Body of pancreas (tissue), 4 donors: ENCODE measurements around the gene GOSR1. TPM values are rescaled to one million over a fixed set of nuclear protein-coding genes. Genes with fewer than 3 reads are reported as not detected.
"Not testable (repeated sequence)": the region's sequence is repeated elsewhere in the genome, so short reads cannot be mapped to it uniquely, and the experiment has no call there.

Experiments used
- ATAC-seq: fragments of 150-250 bp; one replicate; pipeline ENCODE4 v1.9.1; 2016
- DNase-seq, 4 donors: peaks; one replicate each; pipeline ENCODE4 v3.0.0-alpha.2; 2019
- H3K27ac ChIP-seq, 4 donors: fragments of 200-600 bp; sonication (generic); 1 replicate in 3 of 4; 2 replicates in 1 of 4; pipeline versions ENCODE4 v1.5.1 to v1.6.1; 2016 to 2019; ENCODE audit warnings: mild to moderate bottlenecking in 1 of 4, mixed read lengths in 1 of 4, moderate library complexity in 1 of 4
- H3K27me3 ChIP-seq, 2 donors: fragments of 200-600 bp; sonication (generic); one replicate each; pipeline ENCODE4 v1.6.0; 2016; ENCODE audit warnings: mild to moderate bottlenecking in 1 of 2
- H3K36me3 ChIP-seq, 2 donors: fragments of 200-600 bp; sonication (generic); replicated peaks in 1 of 2; 2 replicates each; pipeline ENCODE4 v1.5.1; 2016; ENCODE audit warnings: low read depth in 2 of 2; ENCODE audit not compliant: insufficient read depth in 1 of 2
- H3K4me1 ChIP-seq: fragments of 200-600 bp; sonication (generic); one replicate; pipeline ENCODE4 v1.6.0; 2016
- H3K4me3 ChIP-seq, 2 donors: fragments of 200-600 bp; sonication (generic); 1 replicate in 1 of 2; 2 replicates in 1 of 2; pipeline ENCODE4 v1.5.1; 2016 to 2019
- H3K9me3 ChIP-seq, 3 donors: fragments of 200-600 bp; sonication (generic); 1 replicate in 2 of 3; 2 replicates in 1 of 3; pipeline ENCODE4 v1.5.1; 2016
- CTCF ChIP-seq, 7 experiments: fragments of 450-650 bp in 4 of 7; fragments of 200-600 bp in 3 of 7; sonication (generic) in 3 of 7; IDR thresholded peaks; one replicate each; pipeline ENCODE4 v1.5.1; 2016 to 2019; ENCODE audit warnings: antibody characterized with exemption in 7 of 7
- POLR2A ChIP-seq, 3 donors: fragments of 450-650 bp; IDR thresholded peaks; one replicate each; pipeline ENCODE4 v1.6.1; 2016; ENCODE audit warnings: antibody characterized with exemption in 3 of 3, mild to moderate bottlenecking in 2 of 3
- WGBS, 2 donors: methylation state at CpG; one replicate each; pipeline ENCODE4 v1.1.5; 2017; 5-methylcytosine and 5-hydroxymethylcytosine counted together
- intact Hi-C: fragments of 100-400 bp; cut with DNase I; formaldehyde crosslinking; loops from one replicate; pipeline ENCODE4 v1.15.1; 2023
- total RNA-seq, 2 donors: library from RNA; depleted of rRNA; stranded (reverse); fragments of >200 nt; gene quantifications; one replicate each; pipeline ENCODE4 v1.1.0, GENCODE V29; 2016

The GOSR1 gene
- total RNA-seq, 2 donors from 2014 or later = 20.8 to 24.1 TPM

- intact Hi-C loops = no loop called here
- no peak for ATAC-seq
- Histone ChIP-seq H3K4me3 (no peak overlapping the region), H3K9me3 (no peaks in the 10 kb centered on the region), H3K27ac (no peak overlapping the region), H3K4me1 (no peaks in the 10 kb centered on the region), H3K27me3 (no peaks in the 10 kb centered on the region), H3K36me3 (peaks cover 7 to 23% of the 10 kb centered on the region in 2 donors)
- WGBS, 2 donors = 92 to 97% methylated on average over 6 of the region's 6 CpGs
- TF ChIP-seq CTCF (IDR thresholded peaks at IDR 0.05) (no peak), POLR2A (IDR thresholded peaks at IDR 0.05) (no peak)
- DNase-seq = no peak
Measured at GRCh38 chr17:30458371-30458770, 18.8 kb upstream of the GOSR1 start.

GRCh38 chr17:30458797-30459413 is 18.3 kb upstream of the GOSR1 start:
- H3K4me1 ChIP-seq, ATAC-seq, H3K27ac ChIP-seq, DNase-seq, H3K9me3 ChIP-seq, H3K27me3 ChIP-seq, H3K4me3 ChIP-seq, intact Hi-C loops: not testable (repeated sequence)
- H3K36me3 ChIP-seq = peaks cover 7 to 23% of the 10 kb centered on the region in 2 donors
- WGBS, 2 donors = 88 to 97% methylated on average over 5 of the region's 5 CpGs

GRCh38 chr17:30468465-30468864 is 8.7 kb upstream of the GOSR1 start:
- DNase-seq (no peak), ATAC-seq (no peak)
- H3K27ac ChIP-seq = no peak overlapping the region
- H3K4me3 ChIP-seq = no peak overlapping the region
- no peaks in the 10 kb centered on the region for H3K4me1 ChIP-seq
- H3K27me3 ChIP-seq = no peaks in the 10 kb centered on the region
- H3K36me3 ChIP-seq = peaks cover 0 to 5% of the 10 kb centered on the region in 2 donors
- TF ChIP-seq CTCF (IDR thresholded peaks at IDR 0.05) (no peak), POLR2A (IDR thresholded peaks at IDR 0.05) (no peak)
- intact Hi-C loops = no loop called here
- WGBS, 2 donors = 94 to 96% methylated on average over 2 of the region's 2 CpGs
- H3K9me3 ChIP-seq = no peaks in the 10 kb centered on the region

- H3K27ac ChIP-seq = no peak overlapping the region
- H3K9me3 ChIP-seq = no peaks in the 10 kb centered on the region
- WGBS, 2 donors = 54 to 56% methylated on average over 10 of the region's 10 CpGs
- TF ChIP-seq CTCF (IDR thresholded peaks at IDR 0.05) (no peak), POLR2A (IDR thresholded peaks at IDR 0.05) (no peak)
- no peak overlapping the region for H3K4me3 ChIP-seq
- ATAC-seq = no peak
- DNase-seq = no peak
- no peaks in the 10 kb centered on the region for H3K4me1 ChIP-seq
- no peaks in the 10 kb centered on the region for H3K36me3 ChIP-seq
- no peaks in the 10 kb centered on the region for H3K27me3 ChIP-seq
- intact Hi-C loops = no loop called here
Measured at GRCh38 chr17:30472238-30472890, 4.8 kb upstream of the GOSR1 start.

- 86 to 100% methylated on average over 1 to 2 of the region's 2 CpGs for WGBS, 2 donors
- H3K27me3 ChIP-seq = no peaks in the 10 kb centered on the region
- no peak for TF ChIP-seq POLR2A (IDR thresholded peaks at IDR 0.05)
- TF ChIP-seq CTCF (IDR thresholded peaks at IDR 0.05) = no peak
- H3K9me3 ChIP-seq = no peaks in the 10 kb centered on the region
- no peaks in the 10 kb centered on the region for H3K36me3 ChIP-seq
- no peak overlapping the region for H3K27ac ChIP-seq
- ATAC-seq (no peak), DNase-seq (no peak)
- peaks cover 12% of the 10 kb centered on the region for H3K4me1 ChIP-seq
- no peak overlapping the region for H3K4me3 ChIP-seq
- intact Hi-C loops = no loop called here
Measured at GRCh38 chr17:30475206-30475605, 2.0 kb upstream of the GOSR1 start.
